ENCODE data around the gene TSPAN10.

- TF ChIP-seq CTCF (conservative IDR thresholded peaks at IDR 0.05; ENCODE audit: low read depth, low read length) (no peak), MAFK (IDR thresholded peaks at IDR 0.05; ENCODE audit: low read depth, low read length) (no peak), RAD21 (IDR thresholded peaks at IDR 0.05; ENCODE audit: low read length) (no peak), POLR2A (IDR thresholded peaks at IDR 0.05; ENCODE audit: low read depth, low read length) (no peak), NFE2L2 (IDR thresholded peaks at IDR 0.05; ENCODE audit: low read depth, low read length) (no peak), ELK1 (IDR thresholded peaks at IDR 0.05; ENCODE audit: borderline replicate concordance, low read depth, low read length) (no peak), SMC3 (IDR thresholded peaks at IDR 0.05; ENCODE audit: low read depth, low read length) (no peak)
Measured at GRCh38 chr17:81687770-81688541, 51.0 kb downstream of the TSPAN10 start.
